H9 (cell line): ENCODE data around the gene FLCN. TPM values are rescaled to one million over a fixed set of nuclear protein-coding genes. Genes with fewer than 3 reads are reported as not detected.
"Not testable (repeated sequence)": the region's sequence is repeated elsewhere in the genome, so short reads cannot be mapped to it uniquely, and the experiment has no call there.

Source experiments
- DNase-seq: peaks from one replicate; pipeline ENCODE4 v3.0.0-alpha.2; 2017
- H2AFZ ChIP-seq: one replicate; pipeline ENCODE4 v1.6.1; 2013; ENCODE audit warnings: mild to moderate bottlenecking, low read length, control low read depth, moderate library complexity
- H2AK5ac ChIP-seq: 2 replicates; pipeline ENCODE4 v1.6.1; 2013; ENCODE audit warnings: low read length, control low read depth, mixed read lengths; ENCODE audit not compliant: insufficient read length
- H2BK120ac ChIP-seq: one replicate; pipeline ENCODE4 v1.6.1; 2013; ENCODE audit warnings: low read depth, mild to moderate bottlenecking, low read length, control low read depth, inconsistent platforms; ENCODE audit not compliant: poor library complexity, severe bottlenecking
- H2BK12ac ChIP-seq: 2 replicates; pipeline ENCODE4 v1.6.1; 2013; ENCODE audit warnings: low read length, control low read depth, mixed read lengths, low read depth; ENCODE audit not compliant: insufficient read length
- H2BK15ac ChIP-seq: 2 replicates; pipeline ENCODE4 v1.6.1; 2013; ENCODE audit warnings: low read depth, low read length, control low read depth
- H2BK20ac ChIP-seq: one replicate; pipeline ENCODE4 v1.6.1; 2013; ENCODE audit warnings: low read depth, mild to moderate bottlenecking, low read length, control low read depth, inconsistent platforms; ENCODE audit not compliant: poor library complexity, severe bottlenecking
- H2BK5ac ChIP-seq: 2 replicates; pipeline ENCODE4 v1.6.1; 2013; ENCODE audit warnings: low read length, control low read depth, mixed read lengths; ENCODE audit not compliant: insufficient read length
- H3K14ac ChIP-seq: 2 replicates; pipeline ENCODE4 v1.6.1; 2013; ENCODE audit warnings: low read length, control low read depth; ENCODE audit not compliant: insufficient read depth
- H3K18ac ChIP-seq: 2 replicates; pipeline ENCODE4 v1.6.1; 2013; ENCODE audit warnings: low read depth, mild to moderate bottlenecking, mixed read lengths, low read length, control low read depth; ENCODE audit not compliant: insufficient read length
- H3K23ac ChIP-seq: 2 replicates; pipeline ENCODE4 v1.6.1; 2013; ENCODE audit warnings: low read length, control low read depth, mixed read lengths, low read depth; ENCODE audit not compliant: insufficient read length
- H3K23me2 ChIP-seq: 2 replicates; pipeline ENCODE4 v1.6.1; 2013; ENCODE audit warnings: low read depth, mild to moderate bottlenecking, mixed read lengths, low read length, control low read depth; ENCODE audit not compliant: insufficient read length, poor library complexity, severe bottlenecking
- H3K27ac ChIP-seq: 2 replicates; pipeline ENCODE4 v1.5.1; 2013; ENCODE audit warnings: low read length, control low read depth, mixed read lengths, low read depth; ENCODE audit not compliant: insufficient read length
- H3K27me3 ChIP-seq: 2 replicates; pipeline ENCODE4 v1.6.1; 2013; ENCODE audit warnings: low read length, control low read depth, inconsistent platforms; ENCODE audit not compliant: insufficient read depth
- H3K4ac ChIP-seq: 2 replicates; pipeline ENCODE4 v1.6.1; 2013; ENCODE audit warnings: low read depth, mild to moderate bottlenecking, control low read depth, inconsistent platforms, low read length, moderate library complexity
- H3K4me1 ChIP-seq: 2 replicates; pipeline ENCODE4 v1.6.1; 2013; ENCODE audit warnings: low read length, control low read depth, inconsistent platforms; ENCODE audit not compliant: insufficient read depth
- H3K4me2 ChIP-seq: 2 replicates; pipeline ENCODE4 v1.6.1; 2013; ENCODE audit warnings: low read length, control low read depth, mixed read lengths; ENCODE audit not compliant: insufficient read length, insufficient read depth
- H3K56ac ChIP-seq: 2 replicates; pipeline ENCODE4 v1.6.1; 2013; ENCODE audit warnings: low read depth, mild to moderate bottlenecking, mixed read lengths, low read length, control low read depth; ENCODE audit not compliant: insufficient read length
- H3K79me1 ChIP-seq: 2 replicates; pipeline ENCODE4 v1.6.1; 2013; ENCODE audit warnings: low read depth, mild to moderate bottlenecking, moderate library complexity, low read length, control low read depth, inconsistent platforms; ENCODE audit not compliant: insufficient read depth, poor library complexity, severe bottlenecking
- H3K79me2 ChIP-seq: 2 replicates; pipeline ENCODE4 v1.6.1; 2013; ENCODE audit warnings: low read length, control low read depth, inconsistent platforms; ENCODE audit not compliant: insufficient read depth
- H3K9ac ChIP-seq: 2 replicates; pipeline ENCODE4 v1.6.1; 2013; ENCODE audit warnings: low read length, control low read depth, mixed read lengths; ENCODE audit not compliant: insufficient read length; ENCODE audit errors: extremely low read depth
- H3K9me3 ChIP-seq: one replicate; pipeline ENCODE4 v1.6.1; 2013; ENCODE audit warnings: low read depth, low read length, inconsistent platforms; ENCODE audit not compliant: control insufficient read depth
- H3T11ph ChIP-seq: one replicate; pipeline ENCODE4 v1.6.1; 2013; ENCODE audit warnings: mild to moderate bottlenecking, low read length, control low read depth, inconsistent platforms
- H4K20me1 ChIP-seq: one replicate; pipeline ENCODE4 v1.6.1; 2013; ENCODE audit not compliant: control insufficient read depth, insufficient read length, insufficient read depth
- H4K5ac ChIP-seq: 2 replicates; pipeline ENCODE4 v1.6.1; 2013; ENCODE audit warnings: low read depth, mild to moderate bottlenecking, mixed read lengths, low read length, control low read depth; ENCODE audit not compliant: insufficient read length
- H4K8ac ChIP-seq: replicated peaks from 2 replicates; pipeline ENCODE4 v1.6.1; 2013; ENCODE audit warnings: low read length, control low read depth, mixed read lengths, low read depth; ENCODE audit not compliant: insufficient read length
- H4K91ac ChIP-seq: 2 replicates; pipeline ENCODE4 v1.6.1; 2013; ENCODE audit warnings: low read depth, mild to moderate bottlenecking, moderate library complexity, mixed read lengths, low read length, control low read depth; ENCODE audit not compliant: insufficient read length
- H3K27ac Mint-ChIP-seq, 3 experiments: 2 replicates in 2 of 3; 3 replicates in 1 of 3; pipeline ENCODE4 v1.8.0; 2020 to 2021; ENCODE audit warnings: mixed read lengths in 3 of 3, mild to moderate bottlenecking in 1 of 3, moderate library complexity in 1 of 3
- H3K27me3 Mint-ChIP-seq: 2 replicates; pipeline ENCODE4 v1.8.0; 2021; ENCODE audit warnings: low read depth, mild to moderate bottlenecking, moderate library complexity, mixed read lengths
- H3K36me3 Mint-ChIP-seq, 3 experiments: 2 replicates in 2 of 3; 3 replicates in 1 of 3; pipeline ENCODE4 v1.8.0; 2020 to 2021; ENCODE audit warnings: low read depth in 3 of 3, mixed read lengths in 3 of 3; ENCODE audit not compliant: insufficient read depth in 1 of 3
- H3K4me1 Mint-ChIP-seq, 2 experiments: 2 replicates each; pipeline ENCODE4 v1.8.0; 2020; ENCODE audit warnings: mixed read lengths in 2 of 2
- H3K4me3 Mint-ChIP-seq, 2 experiments: 2 replicates in 1 of 2; 3 replicates in 1 of 2; pipeline ENCODE4 v1.8.0; 2020 to 2021; ENCODE audit warnings: mild to moderate bottlenecking in 2 of 2, mixed read lengths in 2 of 2, moderate library complexity in 1 of 2
- H3K9me3 Mint-ChIP-seq, 2 experiments: 2 replicates in 1 of 2; 3 replicates in 1 of 2; pipeline ENCODE4 v1.8.0; 2020; ENCODE audit warnings: mild to moderate bottlenecking in 2 of 2, mixed read lengths in 2 of 2, moderate library complexity in 1 of 2
- CTCF ChIP-seq: fragments of 200-600 bp; sonication (generic); conservative IDR thresholded peaks from 3 replicates; pipeline ENCODE4 v1.8.0; 2021; ENCODE audit warnings: antibody characterized with exemption, mild to moderate bottlenecking
- WGBS: extraction: QIAGEN DNeasy Blood & Tissue Kit; methylation state at CpG from one replicate; pipeline ENCODE4 v1.1.7; 2013; ENCODE audit warnings: missing lambda C conversion rate, low lambda C conversion rate, mixed read lengths; ENCODE audit not compliant: insufficient read length; ENCODE audit errors: extremely low coverage; 5-methylcytosine and 5-hydroxymethylcytosine counted together
- total RNA-seq: library from RNA; stranded (reverse); gene quantifications from 2 replicates; pipeline ENCODE4 v1.2.1, GENCODE V29; 2021

Gene FLCN
- total RNA-seq, 1 experiment from 2014 or later: 33.3 TPM

- no peak for TF ChIP-seq CTCF
- Histone ChIP-seq H3K14ac (no peak overlapping the region), H3K56ac (no peak overlapping the region), H3K9ac (no peak overlapping the region), H4K5ac (no peak overlapping the region), H2AFZ (no peak overlapping the region), H2BK120ac (no peak overlapping the region), H3K27me3 (no peaks in the 10 kb centered on the region), H3K79me2 (no peaks in the 10 kb centered on the region), H3T11ph (no peak overlapping the region), H2BK12ac (no peak overlapping the region), H2BK5ac (no peak overlapping the region), H4K8ac (no peak overlapping the region), H2BK15ac (no peak overlapping the region), H3K23me2 (no peaks in the 10 kb centered on the region), H3K79me1 (no peaks in the 10 kb centered on the region), H4K20me1 (no peaks in the 10 kb centered on the region), H2AK5ac (no peak overlapping the region), H3K4ac (no peak overlapping the region), H4K91ac (no peak overlapping the region), H3K4me1 (no peaks in the 10 kb centered on the region), H2BK20ac (no peak overlapping the region), H3K27ac (no peak overlapping the region), H3K4me2 (no peak overlapping the region), H3K23ac (no peak overlapping the region), H3K18ac (no peak overlapping the region), H3K9me3 (no peaks in the 10 kb centered on the region)
- WGBS: no CpG with 5 or more reads among the region's 1 CpG
- H3K27me3 Mint-ChIP-seq: no peaks in the 10 kb centered on the region
- H3K27ac Mint-ChIP-seq: no peak overlapping the region
- peaks cover 57 to 86% (median 84%) of the 10 kb centered on the region in 3 experiments for H3K36me3 Mint-ChIP-seq
- no peaks in the 10 kb centered on the region for H3K9me3 Mint-ChIP-seq
- no peaks in the 10 kb centered on the region for H3K4me1 Mint-ChIP-seq
- DNase-seq: no peak
- no peak overlapping the region for H3K4me3 Mint-ChIP-seq
These were observed 19.3 kb upstream of the FLCN start for GRCh38 chr17:17256316-17256715.

- not testable (repeated sequence) for H2BK5ac ChIP-seq, H3K27ac ChIP-seq, H3K4ac ChIP-seq, H2BK12ac ChIP-seq, H3K79me2 ChIP-seq, H2BK15ac ChIP-seq, H3K9me3 ChIP-seq, H3K79me1 ChIP-seq, H3K18ac ChIP-seq, H3K14ac ChIP-seq, H3K23ac ChIP-seq, H3K9me3 Mint-ChIP-seq, H3K4me1 Mint-ChIP-seq, H3K4me2 ChIP-seq, H3K27me3 Mint-ChIP-seq, H4K91ac ChIP-seq, H3K23me2 ChIP-seq, H2AK5ac ChIP-seq, H3K56ac ChIP-seq, H3K4me3 Mint-ChIP-seq, H4K5ac ChIP-seq, H3K4me1 ChIP-seq, H2AFZ ChIP-seq, H3K9ac ChIP-seq, H2BK120ac ChIP-seq, H3K27ac Mint-ChIP-seq, H4K20me1 ChIP-seq, H2BK20ac ChIP-seq, DNase-seq, H4K8ac ChIP-seq, H3K27me3 ChIP-seq, H3T11ph ChIP-seq
- no CpG with 5 or more reads among the region's 11 CpGs for WGBS
- peaks cover 54 to 86% (median 83%) of the 10 kb centered on the region in 3 experiments for H3K36me3 Mint-ChIP-seq
These were observed 18.7 kb upstream of the FLCN start for GRCh38 chr17:17255689-17256088.
